Fibroblast of lung (primary cell): ENCODE measurements around the gene ARID4A. TPM values are rescaled to one million over a fixed set of nuclear protein-coding genes. Genes with fewer than 3 reads are reported as not detected.
"Not testable (repeated sequence)": the region's sequence is repeated elsewhere in the genome, so short reads cannot be mapped to it uniquely, and the experiment has no call there.

Experiments used
- DNase-seq, 2 donors: peaks; one replicate each; pipeline versions ENCODE4 v3.0.0 to v3.0.0-alpha.2; 2010; ENCODE audit warnings: low read depth in 2 of 2
- H2AFZ ChIP-seq: 2 replicates; pipeline ENCODE4 v1.5.1; 2012; ENCODE audit warnings: low read length, control low read depth, inconsistent platforms
- H3K27ac ChIP-seq: 2 replicates; pipeline ENCODE4 v1.5.1; 2011; ENCODE audit warnings: low read length, control low read depth; ENCODE audit not compliant: insufficient read depth
- H3K27me3 ChIP-seq: 2 replicates; pipeline ENCODE4 v1.5.1; 2011; ENCODE audit warnings: mild to moderate bottlenecking, low read length; ENCODE audit not compliant: control insufficient read depth, insufficient read depth
- H3K36me3 ChIP-seq: 2 replicates; pipeline ENCODE4 v1.5.1; 2011; ENCODE audit warnings: low read length; ENCODE audit not compliant: control insufficient read depth, insufficient read depth
- H3K4me1 ChIP-seq: 2 replicates; pipeline ENCODE4 v1.5.1; 2011; ENCODE audit warnings: low read length; ENCODE audit not compliant: control insufficient read depth, insufficient read depth; ENCODE audit errors: extremely low read depth
- H3K4me2 ChIP-seq: 2 replicates; pipeline ENCODE4 v1.5.1; 2011; ENCODE audit warnings: low read length, control low read depth; ENCODE audit not compliant: insufficient read depth; ENCODE audit errors: extremely low read depth
- H3K4me3 ChIP-seq, 4 experiments: fragments of 200-600 bp in 1 of 4; sonication (generic) in 1 of 4; replicated peaks in 1 of 4; 2 replicates each; pipeline ENCODE4 v1.5.1; 2011 to 2016; ENCODE audit warnings: low read length in 4 of 4, low read depth in 3 of 4, mild to moderate bottlenecking in 3 of 4, control low read depth in 2 of 4, inconsistent platforms in 1 of 4, mixed read lengths in 1 of 4; ENCODE audit not compliant: insufficient read depth in 1 of 4; ENCODE audit errors: control extremely low read depth in 1 of 4
- H3K79me2 ChIP-seq: 2 replicates; pipeline ENCODE4 v1.5.1; 2012; ENCODE audit warnings: mild to moderate bottlenecking, low read length, inconsistent platforms; ENCODE audit not compliant: control insufficient read depth, insufficient read depth
- H3K9ac ChIP-seq: 2 replicates; pipeline ENCODE4 v1.5.1; 2011; ENCODE audit warnings: mild to moderate bottlenecking, low read length, control low read depth; ENCODE audit not compliant: insufficient read depth
- H3K9me3 ChIP-seq: 2 replicates; pipeline ENCODE4 v1.5.1; 2012; ENCODE audit warnings: low read depth, low read length; ENCODE audit not compliant: control insufficient read depth, insufficient read depth
- H4K20me1 ChIP-seq: 2 replicates; pipeline ENCODE4 v1.5.1; 2011; ENCODE audit warnings: low read length; ENCODE audit not compliant: control insufficient read depth, insufficient read depth; ENCODE audit errors: extremely low read depth
- CTCF ChIP-seq, 2 donors: IDR thresholded peaks in 1 of 2; conservative IDR thresholded peaks in 1 of 2; 1 replicate in 1 of 2; 2 replicates in 1 of 2; pipeline ENCODE4 v1.5.1; 2011 to 2012; ENCODE audit warnings: low read length in 2 of 2, control low read depth in 1 of 2, inconsistent platforms in 1 of 2, low read depth in 1 of 2, mild to moderate bottlenecking in 1 of 2
- EZH2 ChIP-seq: IDR thresholded peaks from 2 replicates; pipeline ENCODE4 v1.5.1; 2012; ENCODE audit warnings: low read length, control low read depth, mild to moderate bottlenecking; ENCODE audit errors: missing control alignments
- polyA plus RNA-seq, 2 donors: library from polyadenylated mRNA; depleted of rRNA in 1 of 2; stranded (reverse) in 1 of 2; unstranded in 1 of 2; fragments of >200 nt; gene quantifications; 2 replicates each; pipeline ENCODE4 v1.2.1, GENCODE V29; 2011 to 2012; ENCODE audit warnings: missing spikeins in 1 of 2
- total RNA-seq: library from RNA; depleted of rRNA; stranded (reverse); fragments of >200 nt; gene quantifications from 2 replicates; pipeline ENCODE4 v1.2.1, GENCODE V29; 2014

The ARID4A gene
- total and polyA plus RNA-seq, 2 donors (not counting 1 experiment from before 2014, with no cell fraction given): 12.1 to 12.2 TPM

GRCh38 chr14:58341152-58341748, 42.9 kb downstream of the ARID4A start:
- no peak for TF ChIP-seq CTCF (conservative IDR thresholded peaks at IDR 0.05 in 1 of 2, IDR thresholded peaks at IDR 0.05 in 1 of 2; ENCODE audit: low read depth in 1 of 2, low read length in 2 of 2)
- TF ChIP-seq EZH2: no peak
- Histone ChIP-seq H3K4me2 (no peak overlapping the region), H3K9me3 (no peaks in the 10 kb centered on the region), H4K20me1 (no peaks in the 10 kb centered on the region), H3K36me3 (no peaks in the 10 kb centered on the region), H3K27ac (no peak overlapping the region), H3K4me3 (no peak overlapping the region), H3K4me1 (no peaks in the 10 kb centered on the region), H3K27me3 (no peaks in the 10 kb centered on the region), H3K79me2 (no peaks in the 10 kb centered on the region), H2AFZ (no peak overlapping the region), H3K9ac (no peak overlapping the region)
- no peak for DNase-seq

- H3K27ac ChIP-seq, H3K4me1 ChIP-seq, DNase-seq, H3K4me2 ChIP-seq, H3K79me2 ChIP-seq, H3K9me3 ChIP-seq, H2AFZ ChIP-seq, H3K27me3 ChIP-seq, H3K4me3 ChIP-seq, H3K9ac ChIP-seq, H3K36me3 ChIP-seq, H4K20me1 ChIP-seq: not testable (repeated sequence)
Measured at GRCh38 chr14:58343535-58343934, 45.2 kb downstream of the ARID4A start.

GRCh38 chr14:58353516-58354299, 55.4 kb downstream of the ARID4A start:
- Histone ChIP-seq H3K27ac (no peak overlapping the region), H3K4me3 (peak overlapping the region in 3 of 4 experiments; percentile 6 to 13 (median 9)), H3K36me3 (no peaks in the 10 kb centered on the region), H2AFZ (no peak overlapping the region), H3K79me2 (no peaks in the 10 kb centered on the region), H3K9ac (no peak overlapping the region), H3K27me3 (no peaks in the 10 kb centered on the region), H3K4me2 (peak overlapping the region; percentile 86), H3K9me3 (no peaks in the 10 kb centered on the region), H4K20me1 (no peaks in the 10 kb centered on the region), H3K4me1 (no peaks in the 10 kb centered on the region)
- no peak for DNase-seq
- TF ChIP-seq CTCF (conservative IDR thresholded peaks at IDR 0.05 in 1 of 2, IDR thresholded peaks at IDR 0.05 in 1 of 2; ENCODE audit: low read depth in 1 of 2, low read length in 2 of 2) (no peak), EZH2 (no peak)
